ENCODE measurements around the gene TOMM34. TPM values are rescaled to one million over a fixed set of nuclear protein-coding genes. Genes with fewer than 3 reads are reported as not detected.
A peak's percentile ranks its signal among the peaks of the same experiment; 100 is the strongest.

The TOMM34 gene
- total and polyA plus RNA-seq, 9 of the 15 experiments (the other 6 are each of a cell fraction or from before 2014, with no cell fraction given), result 18.1 to 69.4 (median 41.7) TPM

DNA sequence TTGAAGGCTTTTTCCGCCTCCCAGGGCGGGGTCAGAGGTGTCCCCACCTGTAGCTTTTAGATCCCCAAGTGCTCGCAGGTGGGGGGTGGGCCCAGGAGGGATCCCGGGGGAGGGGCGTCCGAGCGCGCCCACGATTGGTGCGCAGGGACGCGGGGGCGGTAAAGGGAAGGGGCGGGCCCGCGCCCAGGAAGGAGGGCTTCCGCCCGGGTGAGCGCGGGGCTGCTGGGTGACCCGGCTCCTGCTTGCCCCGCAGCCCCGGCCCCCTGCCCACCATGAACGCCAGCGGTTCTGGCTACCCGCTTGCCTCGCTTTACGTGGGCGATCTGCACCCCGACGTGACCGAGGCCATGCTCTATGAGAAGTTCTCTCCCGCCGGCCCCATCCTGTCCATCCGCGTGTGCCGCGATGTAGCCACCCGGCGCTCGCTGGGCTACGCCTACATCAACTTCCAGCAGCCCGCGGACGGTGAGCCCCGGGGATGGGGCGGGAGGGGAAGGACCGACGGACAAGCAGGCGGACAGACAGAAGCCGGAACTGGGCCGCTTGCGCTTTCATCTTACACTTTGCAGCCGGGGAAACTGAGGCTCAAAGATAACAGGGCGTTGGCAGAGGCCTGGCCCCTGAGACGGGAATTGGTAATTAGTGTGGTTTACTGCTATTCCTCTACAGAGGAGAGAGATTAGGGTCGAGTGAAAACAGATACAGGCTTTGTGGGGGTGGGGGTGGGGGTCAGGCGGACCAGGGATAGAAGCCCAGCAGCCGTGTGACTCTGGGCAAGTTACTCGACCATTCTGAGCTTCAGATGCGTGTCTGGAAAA, 50.1 kb downstream of the TOMM34 start, which contains the start of gene PABPC1L (continued):
- TF ChIP-seq, protein P1, sequence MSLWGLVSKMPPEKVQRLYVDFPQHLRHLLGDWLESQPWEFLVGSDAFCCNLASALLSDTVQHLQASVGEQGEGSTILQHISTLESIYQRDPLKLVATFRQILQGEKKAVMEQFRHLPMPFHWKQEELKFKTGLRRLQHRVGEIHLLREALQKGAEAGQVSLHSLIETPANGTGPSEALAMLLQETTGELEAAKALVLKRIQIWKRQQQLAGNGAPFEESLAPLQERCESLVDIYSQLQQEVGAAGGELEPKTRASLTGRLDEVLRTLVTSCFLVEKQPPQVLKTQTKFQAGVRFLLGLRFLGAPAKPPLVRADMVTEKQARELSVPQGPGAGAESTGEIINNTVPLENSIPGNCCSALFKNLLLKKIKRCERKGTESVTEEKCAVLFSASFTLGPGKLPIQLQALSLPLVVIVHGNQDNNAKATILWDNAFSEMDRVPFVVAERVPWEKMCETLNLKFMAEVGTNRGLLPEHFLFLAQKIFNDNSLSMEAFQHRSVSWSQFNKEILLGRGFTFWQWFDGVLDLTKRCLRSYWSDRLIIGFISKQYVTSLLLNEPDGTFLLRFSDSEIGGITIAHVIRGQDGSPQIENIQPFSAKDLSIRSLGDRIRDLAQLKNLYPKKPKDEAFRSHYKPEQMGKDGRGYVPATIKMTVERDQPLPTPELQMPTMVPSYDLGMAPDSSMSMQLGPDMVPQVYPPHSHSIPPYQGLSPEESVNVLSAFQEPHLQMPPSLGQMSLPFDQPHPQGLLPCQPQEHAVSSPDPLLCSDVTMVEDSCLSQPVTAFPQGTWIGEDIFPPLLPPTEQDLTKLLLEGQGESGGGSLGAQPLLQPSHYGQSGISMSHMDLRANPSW (CRISPR knock-in tag; IDR thresholded peaks at IDR 0.05), result no peak
- TF ChIP-seq, protein P2, sequence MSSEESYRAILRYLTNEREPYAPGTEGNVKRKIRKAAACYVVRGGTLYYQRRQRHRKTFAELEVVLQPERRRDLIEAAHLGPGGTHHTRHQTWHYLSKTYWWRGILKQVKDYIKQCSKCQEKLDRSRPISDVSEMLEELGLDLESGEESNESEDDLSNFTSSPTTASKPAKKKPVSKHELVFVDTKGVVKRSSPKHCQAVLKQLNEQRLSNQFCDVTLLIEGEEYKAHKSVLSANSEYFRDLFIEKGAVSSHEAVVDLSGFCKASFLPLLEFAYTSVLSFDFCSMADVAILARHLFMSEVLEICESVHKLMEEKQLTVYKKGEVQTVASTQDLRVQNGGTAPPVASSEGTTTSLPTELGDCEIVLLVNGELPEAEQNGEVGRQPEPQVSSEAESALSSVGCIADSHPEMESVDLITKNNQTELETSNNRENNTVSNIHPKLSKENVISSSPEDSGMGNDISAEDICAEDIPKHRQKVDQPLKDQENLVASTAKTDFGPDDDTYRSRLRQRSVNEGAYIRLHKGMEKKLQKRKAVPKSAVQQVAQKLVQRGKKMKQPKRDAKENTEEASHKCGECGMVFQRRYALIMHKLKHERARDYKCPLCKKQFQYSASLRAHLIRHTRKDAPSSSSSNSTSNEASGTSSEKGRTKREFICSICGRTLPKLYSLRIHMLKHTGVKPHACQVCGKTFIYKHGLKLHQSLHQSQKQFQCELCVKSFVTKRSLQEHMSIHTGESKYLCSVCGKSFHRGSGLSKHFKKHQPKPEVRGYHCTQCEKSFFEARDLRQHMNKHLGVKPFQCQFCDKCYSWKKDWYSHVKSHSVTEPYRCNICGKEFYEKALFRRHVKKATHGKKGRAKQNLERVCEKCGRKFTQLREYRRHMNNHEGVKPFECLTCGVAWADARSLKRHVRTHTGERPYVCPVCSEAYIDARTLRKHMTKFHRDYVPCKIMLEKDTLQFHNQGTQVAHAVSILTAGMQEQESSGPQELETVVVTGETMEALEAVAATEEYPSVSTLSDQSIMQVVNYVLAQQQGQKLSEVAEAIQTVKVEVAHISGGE (CRISPR knock-in tag; IDR thresholded peaks at IDR 0.05), result peak in 1 of 3 experiments; percentile 61; a peak in 1 of 6 replicates
- TF ChIP-seq NCOR1 (IDR thresholded peaks at IDR 0.05), result no peak
- peak; percentile 46 for TF ChIP-seq PHF20 (IDR thresholded peaks at IDR 0.05; ENCODE audit: partially characterized antibody)
- peak; percentile 86 for TF ChIP-seq GABPA (tag; conservative IDR thresholded peaks at IDR 0.05; ENCODE audit: low read depth)
- no peak for TF ChIP-seq BACH1 (tag; IDR thresholded peaks at IDR 0.05)
- TF ChIP-seq, protein P3, sequence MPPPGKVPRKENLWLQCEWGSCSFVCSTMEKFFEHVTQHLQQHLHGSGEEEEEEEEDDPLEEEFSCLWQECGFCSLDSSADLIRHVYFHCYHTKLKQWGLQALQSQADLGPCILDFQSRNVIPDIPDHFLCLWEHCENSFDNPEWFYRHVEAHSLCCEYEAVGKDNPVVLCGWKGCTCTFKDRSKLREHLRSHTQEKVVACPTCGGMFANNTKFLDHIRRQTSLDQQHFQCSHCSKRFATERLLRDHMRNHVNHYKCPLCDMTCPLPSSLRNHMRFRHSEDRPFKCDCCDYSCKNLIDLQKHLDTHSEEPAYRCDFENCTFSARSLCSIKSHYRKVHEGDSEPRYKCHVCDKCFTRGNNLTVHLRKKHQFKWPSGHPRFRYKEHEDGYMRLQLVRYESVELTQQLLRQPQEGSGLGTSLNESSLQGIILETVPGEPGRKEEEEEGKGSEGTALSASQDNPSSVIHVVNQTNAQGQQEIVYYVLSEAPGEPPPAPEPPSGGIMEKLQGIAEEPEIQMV (tag; conservative IDR thresholded peaks at IDR 0.05; ENCODE audit: low read depth), result peak; percentile 68
- TF ChIP-seq ZNF282 (CRISPR knock-in tag; IDR thresholded peaks at IDR 0.05), result no peak
- peak; percentile 68 for TF ChIP-seq ETV5 (CRISPR knock-in tag; IDR thresholded peaks at IDR 0.05; ENCODE audit: low read depth)
- no peak for TF ChIP-seq PCBP1 (IDR thresholded peaks at IDR 0.05; ENCODE audit: low read depth, low read length, poor library complexity, severe bottlenecking)
- TF ChIP-seq HMGN3 (IDR thresholded peaks at IDR 0.05; ENCODE audit: borderline replicate concordance, extremely low read depth, insufficient read length, low read depth, low read length), result peak; percentile 70
- TF ChIP-seq ZFX (CRISPR knock-in tag; IDR thresholded peaks at IDR 0.05), result peak; percentile 62
- no peak for TF ChIP-seq CHD1 (IDR thresholded peaks at IDR 0.05; ENCODE audit: low read length)
- TF ChIP-seq, protein P4, sequence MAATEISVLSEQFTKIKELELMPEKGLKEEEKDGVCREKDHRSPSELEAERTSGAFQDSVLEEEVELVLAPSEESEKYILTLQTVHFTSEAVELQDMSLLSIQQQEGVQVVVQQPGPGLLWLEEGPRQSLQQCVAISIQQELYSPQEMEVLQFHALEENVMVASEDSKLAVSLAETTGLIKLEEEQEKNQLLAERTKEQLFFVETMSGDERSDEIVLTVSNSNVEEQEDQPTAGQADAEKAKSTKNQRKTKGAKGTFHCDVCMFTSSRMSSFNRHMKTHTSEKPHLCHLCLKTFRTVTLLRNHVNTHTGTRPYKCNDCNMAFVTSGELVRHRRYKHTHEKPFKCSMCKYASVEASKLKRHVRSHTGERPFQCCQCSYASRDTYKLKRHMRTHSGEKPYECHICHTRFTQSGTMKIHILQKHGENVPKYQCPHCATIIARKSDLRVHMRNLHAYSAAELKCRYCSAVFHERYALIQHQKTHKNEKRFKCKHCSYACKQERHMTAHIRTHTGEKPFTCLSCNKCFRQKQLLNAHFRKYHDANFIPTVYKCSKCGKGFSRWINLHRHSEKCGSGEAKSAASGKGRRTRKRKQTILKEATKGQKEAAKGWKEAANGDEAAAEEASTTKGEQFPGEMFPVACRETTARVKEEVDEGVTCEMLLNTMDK (IDR thresholded peaks at IDR 0.05; ENCODE audit: borderline replicate concordance, insufficient read depth, low read depth, low read length, poor library complexity, severe bottlenecking), result no peak
